Activated CD4-positive, alpha-beta T cell treated with anti-CD3 and anti-CD28 coated beads for 36 hours (primary cell): ENCODE data around the gene MPZL2. TPM values are rescaled to one million over a fixed set of nuclear protein-coding genes. Genes with fewer than 3 reads are reported as not detected.
A peak's percentile ranks its signal among the peaks of the same experiment; 100 is the strongest.
"Not testable (repeated sequence)": the region's sequence is repeated elsewhere in the genome, so short reads cannot be mapped to it uniquely, and the experiment has no call there.

Source experiments
- ATAC-seq: fragments of 200-7000 bp; cut with Tn5 transposase; one replicate; pipeline ENCODE4 v1.10.0; 2021; ENCODE audit warnings: mild to moderate bottlenecking, moderate library complexity
- CTCF ChIA-PET: fragments of 350-600 bp; sonication (Branson Sonifier 250); formaldehyde crosslinking; loops from one replicate; lab custom pipeline; 2021; ENCODE audit warnings: antibody characterized with exemption; lab: Charles Lee
- POLR2A ChIA-PET: fragments of 350-600 bp; sonication (Branson Sonifier 250); formaldehyde crosslinking; loops from one replicate; lab custom pipeline; 2021; ENCODE audit warnings: antibody characterized with exemption, inconsistent platforms; lab: Charles Lee
- DNase-seq: peaks from one replicate; pipeline ENCODE4 v3.0.0-alpha.2; 2020
- H3K27ac Mint-ChIP-seq: one replicate; pipeline ENCODE4 v1.8.0; 2021; ENCODE audit warnings: mixed read lengths
- H3K27me3 Mint-ChIP-seq: one replicate; pipeline ENCODE4 v1.8.0; 2021; ENCODE audit warnings: mixed read lengths
- H3K36me3 Mint-ChIP-seq: one replicate; pipeline ENCODE4 v1.8.0; 2021; ENCODE audit warnings: low read depth, mixed read lengths
- H3K4me1 Mint-ChIP-seq: one replicate; pipeline ENCODE4 v1.8.0; 2021; ENCODE audit warnings: mixed read lengths
- H3K4me3 Mint-ChIP-seq: one replicate; pipeline ENCODE4 v1.8.0; 2021; ENCODE audit warnings: mild to moderate bottlenecking, moderate library complexity, mixed read lengths
- H3K9me3 Mint-ChIP-seq: one replicate; pipeline ENCODE4 v1.8.0; 2021; ENCODE audit warnings: low read depth, mixed read lengths
- intact Hi-C, 2 experiments: fragments of 100-400 bp; cut with DNase I in 1 of 2; cut with micrococcal nuclease in 1 of 2; formaldehyde crosslinking; loops; one replicate each; pipeline versions ENCODE4 v1.14.2 to v1.15.1; 2022 to 2024; cut with DNase I, micrococcal nuclease
- total RNA-seq, 2 experiments: library from RNA; stranded (reverse); gene quantifications; one replicate each; pipeline ENCODE4 v1.2.3, GENCODE V29; 2021

Gene MPZL2
- total RNA-seq, result 10 to 100 TPM; 26.7 to 30.1 TPM

DNA sequence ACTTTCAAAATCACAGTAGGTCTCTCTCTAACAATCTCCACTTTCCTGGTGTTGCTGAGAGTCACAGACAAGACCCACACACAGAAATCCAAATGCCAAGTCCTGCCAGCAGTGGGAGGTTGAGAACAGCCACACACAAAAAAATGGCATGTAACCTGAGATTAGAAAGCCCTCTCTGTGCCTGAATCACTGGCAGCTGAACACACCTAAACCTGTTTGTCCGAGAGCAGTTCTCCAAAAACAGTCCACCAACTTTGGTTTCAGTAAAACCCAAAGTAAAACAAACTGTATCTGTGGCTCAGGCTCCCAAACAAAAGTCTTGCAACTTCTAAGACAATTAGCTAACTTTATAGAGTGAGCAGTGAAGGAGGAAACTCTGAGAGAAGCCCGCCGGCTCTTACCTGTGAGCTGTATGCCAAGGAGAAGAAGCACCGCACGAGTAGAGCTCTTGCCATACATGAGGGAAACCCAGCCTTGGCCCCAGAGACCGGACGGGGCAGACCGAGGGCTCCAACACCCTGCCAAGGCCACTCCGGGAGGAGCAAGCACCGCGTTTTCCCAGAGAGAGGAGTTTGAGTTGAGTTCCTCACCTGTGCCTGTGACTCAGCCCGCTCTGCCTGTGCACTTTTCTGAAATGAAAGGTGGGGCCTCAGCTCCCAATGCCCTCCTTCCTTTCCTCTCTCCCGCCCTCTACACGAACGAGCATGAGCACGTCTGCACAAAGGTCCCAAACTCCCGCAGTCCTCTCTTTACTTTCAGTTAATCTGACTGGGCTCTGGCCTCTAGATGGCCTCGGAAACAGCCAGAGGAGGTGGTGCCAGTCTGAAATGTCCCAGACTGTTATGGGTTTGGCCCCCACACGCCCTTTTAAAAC lies at the start of gene MPZL2:
TSS of gene MPZL2 (minus strand) at position 603 of the 874 bp plus-strand sequence. CDS start at position 459, 144 bp downstream.
- DNase-seq (peak; percentile 67), ATAC-seq (peak; percentile 85)
- Mint-ChIP-seq H3K9me3 (peaks cover 3% of the 10 kb centered on the region), H3K4me3 (peak within 1 kb of the TSS; percentile 74), H3K27me3 (no peaks in the 10 kb centered on the region), H3K36me3 (peaks cover 38% of the 10 kb centered on the region), H3K4me1 (peaks cover 58% of the 10 kb centered on the region), H3K27ac (peak within 1 kb of the TSS; percentile 72)
- CTCF ChIA-PET, result interaction anchor here (0.7 to 3.1 kb wide), 10 partner anchors 13 to 171 kb away, joined by 3 to 10 read pairs (median 5); no protein-coding TSS in a partner anchor
- POLR2A ChIA-PET, result interaction anchor here (0.5 kb wide), 1 partner anchor 12 kb away, joined by 4 read pairs; no protein-coding TSS in a partner anchor
- intact Hi-C loops, result no loop called here

DNA sequence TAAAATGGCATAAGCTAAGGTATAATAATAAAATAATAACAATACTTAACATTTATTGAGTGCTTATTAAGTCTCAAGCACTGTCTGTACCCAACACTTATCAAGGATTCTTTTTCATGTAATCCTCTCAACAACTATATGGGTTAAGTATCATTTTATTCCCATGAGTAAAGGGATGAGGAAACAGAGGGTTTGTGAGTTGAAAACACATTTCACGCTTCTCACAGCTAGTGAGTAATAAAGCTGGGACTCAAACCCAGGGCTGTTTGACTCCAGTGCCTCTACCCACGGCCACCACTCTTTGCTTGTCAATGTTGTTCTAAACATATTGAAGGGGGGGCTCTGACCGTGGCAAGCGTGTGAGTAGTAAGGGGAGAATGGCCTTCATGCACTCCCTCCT lies 49.1 kb upstream of the MPZL2 start:
- ChIA-PET POLR2A (no interaction called here), CTCF (interaction anchor here (0.7 to 1.2 kb wide), 3 partner anchors 13 to 56 kb away, joined by 3 to 6 read pairs (median 4); no protein-coding TSS in a partner anchor)
- Mint-ChIP-seq H3K9me3 (peaks cover 3% of the 10 kb centered on the region), H3K36me3 (peaks cover 73% of the 10 kb centered on the region), H3K4me3 (no peak overlapping the region), H3K27me3 (no peaks in the 10 kb centered on the region), H3K4me1 (peaks cover 87% of the 10 kb centered on the region), H3K27ac (no peak overlapping the region)
- intact Hi-C loops, result no loop called here
- DNase-seq (no peak), ATAC-seq (no peak)

GRCh38 chr11:118312328-118312727 lies 48.2 kb upstream of the MPZL2 start:
- intact Hi-C loops, result no loop called here
- CTCF ChIA-PET, result interaction anchor here (0.7 to 2.0 kb wide), 9 partner anchors 9 to 114 kb away, joined by 3 to 12 read pairs (median 5); partner anchors contain the start of gene CD3D
- POLR2A ChIA-PET, result no interaction called here

GRCh38 chr11:118311518-118311917 lies 47.4 kb upstream of the MPZL2 start:
- H3K4me1 Mint-ChIP-seq, result peaks cover 91% of the 10 kb centered on the region
- peak overlapping the region; percentile 74 for H3K27ac Mint-ChIP-seq

More at GRCh38 chr11:118312328-118312727, 48.2 kb upstream of the MPZL2 start:
- H3K4me1 Mint-ChIP-seq, result peaks cover 91% of the 10 kb centered on the region
- ATAC-seq (no peak), DNase-seq (no peak)
- H3K4me3 Mint-ChIP-seq, result no peak overlapping the region
- H3K27ac Mint-ChIP-seq, result peak overlapping the region; percentile 74
- H3K27me3 Mint-ChIP-seq, result no peaks in the 10 kb centered on the region
- peaks cover 3% of the 10 kb centered on the region for H3K9me3 Mint-ChIP-seq
- H3K36me3 Mint-ChIP-seq, result peaks cover 77% of the 10 kb centered on the region

GRCh38 chr11:118310781-118311485 lies 46.8 kb upstream of the MPZL2 start:
- CTCF ChIA-PET, result interaction anchor here (0.6 to 2.0 kb wide), 11 partner anchors 12 to 112 kb away, joined by 3 to 12 read pairs (median 5); partner anchors contain the start of gene JAML
- POLR2A ChIA-PET, result interaction anchor here (0.6 kb wide), 2 partner anchors 89 to 111 kb away, joined by 3 to 6 read pairs; no protein-coding TSS in a partner anchor
- H3K27ac Mint-ChIP-seq, result peak overlapping the region; percentile 62

More at GRCh38 chr11:118311518-118311917, 47.4 kb upstream of the MPZL2 start:
- intact Hi-C loops, result no loop called here
- Mint-ChIP-seq H3K36me3 (peaks cover 79% of the 10 kb centered on the region), H3K9me3 (peaks cover 3% of the 10 kb centered on the region), H3K4me3 (no peak overlapping the region), H3K27me3 (no peaks in the 10 kb centered on the region)
- ATAC-seq, result no peak
- CTCF ChIA-PET, result interaction anchor here (0.7 to 2.0 kb wide), 12 partner anchors 8 to 113 kb away, joined by 3 to 12 read pairs (median 4); partner anchors contain the start of genes CD3D and JAML
- POLR2A ChIA-PET, result interaction anchor here (0.6 kb wide), 1 partner anchor 112 kb away, joined by 6 read pairs; no protein-coding TSS in a partner anchor
- no peak for DNase-seq

DNA sequence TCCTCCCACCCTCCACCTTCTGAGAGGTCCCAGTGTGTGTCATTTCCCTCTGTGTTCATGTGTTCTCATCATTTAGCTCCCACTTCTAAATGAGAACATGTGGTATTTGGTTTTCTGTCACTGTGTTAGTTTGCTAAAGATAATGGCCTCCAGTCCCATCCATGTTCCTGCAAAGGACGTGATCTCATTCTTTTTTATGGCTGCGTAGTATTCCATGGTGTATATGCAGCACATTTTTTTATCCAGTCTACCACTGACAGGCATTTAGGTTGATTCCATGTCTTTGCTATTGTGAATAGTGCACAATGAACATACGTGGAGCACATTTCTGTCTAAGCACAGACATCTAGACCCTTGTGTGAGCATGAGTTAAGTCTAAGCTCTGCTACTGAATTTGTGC lies 46.2 kb upstream of the MPZL2 start:
- CTCF ChIA-PET, result interaction anchor here (1.5 to 2.0 kb wide), 3 partner anchors 26 to 112 kb away, joined by 4 to 11 read pairs (median 7); no protein-coding TSS in a partner anchor
- DNase-seq, result no peak
- POLR2A ChIA-PET, result interaction anchor here (0.6 kb wide), 1 partner anchor 89 kb away, joined by 3 read pairs; no protein-coding TSS in a partner anchor
- Mint-ChIP-seq H3K27ac (peak overlapping the region; percentile 79), H3K9me3 (peaks cover 3% of the 10 kb centered on the region), H3K4me1 (peaks cover 82% of the 10 kb centered on the region), H3K36me3 (peaks cover 83% of the 10 kb centered on the region), H3K27me3 (no peaks in the 10 kb centered on the region), H3K4me3 (peak overlapping the region; percentile 26)
- no peak for ATAC-seq
- intact Hi-C loops, result no loop called here

More at GRCh38 chr11:118310781-118311485, 46.8 kb upstream of the MPZL2 start:
- ATAC-seq (no peak), DNase-seq (no peak)
- Mint-ChIP-seq H3K4me3 (no peak overlapping the region), H3K27me3 (no peaks in the 10 kb centered on the region), H3K36me3 (peaks cover 83% of the 10 kb centered on the region), H3K9me3 (peaks cover 3% of the 10 kb centered on the region), H3K4me1 (peaks cover 87% of the 10 kb centered on the region)
- intact Hi-C loops, result no loop called here

DNA sequence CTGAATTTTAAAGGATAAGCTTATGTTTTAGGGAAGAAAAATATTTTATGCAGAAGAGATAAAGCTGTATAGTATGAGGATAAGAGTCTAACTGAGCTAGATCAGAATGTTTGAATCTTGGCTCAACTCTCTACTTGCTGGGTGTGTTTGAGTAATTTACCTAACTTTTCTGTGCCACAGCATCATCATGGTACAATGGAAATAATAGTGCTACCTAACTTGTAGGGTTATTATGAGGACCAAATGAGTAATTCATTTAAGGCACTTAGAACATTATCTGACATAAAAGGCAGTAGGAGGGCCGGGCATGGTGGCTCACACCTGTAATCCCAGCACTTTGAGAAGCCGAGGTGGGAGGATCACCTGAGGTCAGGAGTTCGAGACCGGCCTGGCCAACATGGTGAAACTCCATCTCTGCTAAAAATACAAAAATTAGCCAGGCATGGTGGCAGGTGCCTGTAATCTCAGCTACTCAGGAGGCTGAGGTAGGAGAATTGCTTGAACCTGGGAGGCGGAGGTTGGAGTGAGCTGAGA lies 45.0 kb upstream of the MPZL2 start:
- ChIA-PET CTCF (interaction anchor here (0.5 to 2.7 kb wide), 15 partner anchors 13 to 306 kb away, joined by 3 to 15 read pairs (median 3); partner anchors contain the start of genes CD3D, CD3G and UBE4A), POLR2A (interaction anchor here (0.6 to 1.7 kb wide), 8 partner anchors 28 to 481 kb away, joined by 3 to 6 read pairs (median 4); partner anchors contain the start of genes CD3D and JAML)
- peaks cover 78% of the 10 kb centered on the region for H3K4me1 Mint-ChIP-seq
- peak; percentile 27 for ATAC-seq
- H3K4me3 Mint-ChIP-seq, result peak overlapping the region; percentile 13
- DNase-seq, result peak; percentile 59
- peak overlapping the region; percentile 99 for H3K27ac Mint-ChIP-seq
- not testable (repeated sequence) for H3K9me3 Mint-ChIP-seq, H3K27me3 Mint-ChIP-seq
- H3K36me3 Mint-ChIP-seq, result peaks cover 81% of the 10 kb centered on the region
- intact Hi-C loops, result loop anchor here (1.0 to 10.0 kb wide), 9 partner anchors 30 to 494 kb away; partner anchors contain the start of genes ARCN1 (in 1 of the 2) and ATP5MG (in 1 of the 2)

DNA sequence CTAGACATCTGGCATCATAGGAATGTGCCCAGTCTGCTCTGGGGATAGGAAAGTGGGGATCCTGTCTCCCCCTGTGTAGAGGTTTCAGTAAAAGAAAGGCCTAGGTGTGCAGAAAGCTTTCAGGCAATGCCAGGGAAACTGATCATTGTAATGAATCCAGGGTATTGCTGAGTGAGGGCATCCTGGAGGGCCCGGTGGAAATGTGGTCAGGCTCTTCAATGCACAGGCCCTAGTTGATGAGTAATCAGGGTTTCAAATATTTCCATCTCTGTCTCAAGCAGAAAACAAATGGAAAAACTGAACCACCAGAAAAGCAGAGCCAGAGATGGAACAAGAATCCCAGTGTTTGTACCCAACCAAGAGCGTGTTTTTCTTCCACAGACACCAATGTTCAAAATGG lies 42.5 kb upstream of the MPZL2 start:
- peak overlapping the region; percentile 99 for H3K27ac Mint-ChIP-seq
- ATAC-seq (peak; percentile 42), DNase-seq (peak; percentile 77)
- peak overlapping the region; percentile 99 for H3K4me3 Mint-ChIP-seq
- POLR2A ChIA-PET, result interaction anchor here (4.3 kb wide), 1 partner anchor 35 kb away, joined by 23 read pairs; the partner anchor contains the start of gene CD3D
- H3K27me3 Mint-ChIP-seq, result no peaks in the 10 kb centered on the region
- H3K36me3 Mint-ChIP-seq, result peaks cover 63% of the 10 kb centered on the region
- H3K9me3 Mint-ChIP-seq, result peaks cover 3% of the 10 kb centered on the region
- peaks cover 80% of the 10 kb centered on the region for H3K4me1 Mint-ChIP-seq
- intact Hi-C loops, result loop anchor here (1.0 to 10.0 kb wide), 9 partner anchors 38 to 492 kb away; partner anchors contain the start of genes ARCN1 (in 1 of the 2), ATP5MG (in 1 of the 2) and CD3G (in 1 of the 2)
- CTCF ChIA-PET, result interaction anchor here (0.6 to 2.7 kb wide), 5 partner anchors 11 to 41 kb away, joined by 4 to 9 read pairs (median 5); no protein-coding TSS in a partner anchor

GRCh38 chr11:118305726-118306125 lies 41.6 kb upstream of the MPZL2 start:
- H3K27me3 Mint-ChIP-seq, result no peaks in the 10 kb centered on the region
- H3K27ac Mint-ChIP-seq, result peak overlapping the region; percentile 99
- H3K36me3 Mint-ChIP-seq, result peaks cover 57% of the 10 kb centered on the region
- peak; percentile 52 for DNase-seq
- CTCF ChIA-PET, result interaction anchor here (1.0 to 1.7 kb wide), 10 partner anchors 9 to 135 kb away, joined by 3 to 7 read pairs (median 5); partner anchors contain the start of genes CD3G and JAML
- no peak for ATAC-seq
- peaks cover 3% of the 10 kb centered on the region for H3K9me3 Mint-ChIP-seq
- peaks cover 80% of the 10 kb centered on the region for H3K4me1 Mint-ChIP-seq
- peak overlapping the region; percentile 99 for H3K4me3 Mint-ChIP-seq
- POLR2A ChIA-PET, result interaction anchor here (0.6 to 4.3 kb wide), 4 partner anchors 33 to 107 kb away, joined by 4 to 23 read pairs (median 6); partner anchors contain the start of gene CD3D
- intact Hi-C loops, result loop anchor here (1.0 to 10.0 kb wide), 11 partner anchors 39 to 491 kb away; partner anchors contain the start of genes ARCN1 (in 1 of the 2), ATP5MG (in 1 of the 2), CD3G (in 1 of the 2) and UBE4A (in 1 of the 2)
